Esophagus muscularis mucosa (tissue), 4 donors: Measurements from ENCODE around the gene SENP1. TPM values are rescaled to one million over a fixed set of nuclear protein-coding genes. Genes with fewer than 3 reads are reported as not detected.

Source experiments
- DNase-seq: peaks from one replicate; pipeline ENCODE4 v3.0.0-alpha.2; 2017; ENCODE audit errors: extremely low spot score
- H3K27ac ChIP-seq, 4 donors: fragments of 200-600 bp; sonication (generic); replicated peaks in 1 of 4; 1 replicate in 3 of 4; 2 replicates in 1 of 4; pipeline ENCODE4 v1.5.1; 2016 to 2019; ENCODE audit warnings: mild to moderate bottlenecking in 1 of 4
- H3K27me3 ChIP-seq, 4 donors: fragments of 200-600 bp; sonication (generic); one replicate each; pipeline versions ENCODE4 v1.5.1 to v1.6.0; 2016 to 2019
- H3K36me3 ChIP-seq, 4 donors: fragments of 200-600 bp; sonication (generic); one replicate each; pipeline ENCODE4 v1.5.1; 2016 to 2019
- H3K4me1 ChIP-seq, 4 donors: fragments of 200-600 bp; sonication (generic); one replicate each; pipeline ENCODE4 v1.5.1; 2016 to 2019
- H3K4me3 ChIP-seq, 4 donors: fragments of 200-600 bp; sonication (generic); 1 replicate in 2 of 4; 2 replicates in 2 of 4; pipeline ENCODE4 v1.5.1; 2016 to 2019; ENCODE audit warnings: mild to moderate bottlenecking in 4 of 4, moderate library complexity in 1 of 4
- H3K9me3 ChIP-seq, 4 donors: fragments of 200-600 bp; sonication (generic); 1 replicate in 3 of 4; 2 replicates in 1 of 4; pipeline ENCODE4 v1.5.1; 2016 to 2019
- CTCF ChIP-seq, 3 experiments: fragments of 200-600 bp in 2 of 3; fragments of 450-650 bp in 1 of 3; sonication (generic) in 2 of 3; IDR thresholded peaks; one replicate each; pipeline ENCODE4 v1.5.1; 2017 to 2019; ENCODE audit warnings: antibody characterized with exemption in 3 of 3, mild to moderate bottlenecking in 2 of 3, moderate library complexity in 1 of 3
- EP300 ChIP-seq: sonication (generic); formaldehyde crosslinking; IDR thresholded peaks from one replicate; pipeline ENCODE4 v1.6.1; 2017; ENCODE audit warnings: antibody characterized with exemption
- POLR2A ChIP-seq: fragments of 450-650 bp; IDR thresholded peaks from one replicate; pipeline ENCODE4 v1.6.1; 2017; ENCODE audit warnings: antibody characterized with exemption, moderate library complexity, mild to moderate bottlenecking, low read depth
- POLR2AphosphoS5 ChIP-seq, 2 donors: sonication (generic); formaldehyde crosslinking; IDR thresholded peaks; one replicate each; pipeline ENCODE4 v1.6.1; 2017; ENCODE audit warnings: antibody characterized with exemption in 2 of 2
- WGBS: methylation state at CpG from one replicate; pipeline ENCODE4 v1.1.5; 2018; 5-methylcytosine and 5-hydroxymethylcytosine counted together
- intact Hi-C: fragments of 100-400 bp; cut with DNase I; formaldehyde crosslinking; loops from one replicate; pipeline ENCODE4 v1.15.1; 2023
- total RNA-seq, 4 donors: library from RNA; depleted of rRNA; stranded (reverse); fragments of >200 nt; gene quantifications; one replicate each; pipeline versions ENCODE4 v1.1.0 to v1.2.1, GENCODE V29; 2016

The SENP1 gene
- total RNA-seq, 4 donors from 2014 or later, result 12.9 to 19.2 (median 14.3) TPM

GRCh38 chr12:48015954-48016353 lies 89.9 kb downstream of the SENP1 start:
- Histone ChIP-seq H3K36me3 (no peaks in the 10 kb centered on the region), H3K27ac (no peak overlapping the region), H3K4me3 (no peak overlapping the region), H3K27me3 (peaks cover 0 to 45% (median 2%) of the 10 kb centered on the region in 4 donors), H3K9me3 (no peaks in the 10 kb centered on the region), H3K4me1 (no peaks in the 10 kb centered on the region)
- no peak for DNase-seq
- intact Hi-C loops, result no loop called here
- TF ChIP-seq POLR2A (no peak), CTCF (IDR thresholded peaks at IDR 0.05) (no peak), POLR2AphosphoS5 (IDR thresholded peaks at IDR 0.05) (no peak), EP300 (no peak)
- WGBS, result 89% methylated on average over 7 of the region's 7 CpGs

- H3K4me3 ChIP-seq, result no peak overlapping the region
- TF ChIP-seq POLR2A, result no peak
- TF ChIP-seq POLR2AphosphoS5 (IDR thresholded peaks at IDR 0.05), result no peak
- no peak for TF ChIP-seq EP300
- TF ChIP-seq CTCF (IDR thresholded peaks at IDR 0.05), result no peak
- no peak for DNase-seq
Observed at GRCh38 chr12:48015129-48015528, 90.8 kb downstream of the SENP1 start.

GRCh38 chr12:48013287-48013686 lies 92.6 kb downstream of the SENP1 start:
- intact Hi-C loops, result no loop called here
- TF ChIP-seq EP300 (no peak), POLR2AphosphoS5 (IDR thresholded peaks at IDR 0.05) (no peak), POLR2A (no peak), CTCF (IDR thresholded peaks at IDR 0.05) (no peak)
- no peaks in the 10 kb centered on the region for H3K36me3 ChIP-seq
- no peaks in the 10 kb centered on the region for H3K4me1 ChIP-seq
- peaks cover 0 to 59% (median 2%) of the 10 kb centered on the region in 4 donors for H3K27me3 ChIP-seq
- WGBS, result 64% methylated on average over 2 of the region's 2 CpGs
- no peak for DNase-seq
- no peaks in the 10 kb centered on the region for H3K9me3 ChIP-seq
- H3K27ac ChIP-seq, result no peak overlapping the region
- no peak overlapping the region for H3K4me3 ChIP-seq

More at GRCh38 chr12:48015129-48015528, 90.8 kb downstream of the SENP1 start:
- intact Hi-C loops, result no loop called here
- Histone ChIP-seq H3K27me3 (peaks cover 0 to 51% (median 2%) of the 10 kb centered on the region in 4 donors), H3K9me3 (no peaks in the 10 kb centered on the region), H3K4me1 (no peaks in the 10 kb centered on the region), H3K27ac (no peak overlapping the region), H3K36me3 (no peaks in the 10 kb centered on the region)
- WGBS, result 67% methylated on average over 1 of the region's 1 CpG

GRCh38 chr12:48012070-48012469 lies 93.8 kb downstream of the SENP1 start:
- no peak overlapping the region for H3K4me3 ChIP-seq
- TF ChIP-seq POLR2A (no peak), POLR2AphosphoS5 (IDR thresholded peaks at IDR 0.05) (no peak), CTCF (IDR thresholded peaks at IDR 0.05) (no peak), EP300 (no peak)
- WGBS, result 78% methylated on average over 8 of the region's 8 CpGs
- H3K27ac ChIP-seq, result no peak overlapping the region
- no peaks in the 10 kb centered on the region for H3K4me1 ChIP-seq
- intact Hi-C loops, result no loop called here
- no peaks in the 10 kb centered on the region for H3K9me3 ChIP-seq
- H3K36me3 ChIP-seq, result no peaks in the 10 kb centered on the region
- DNase-seq, result no peak
- H3K27me3 ChIP-seq, result peaks cover 0 to 59% (median 2%) of the 10 kb centered on the region in 4 donors

- H3K9me3 ChIP-seq, result no peaks in the 10 kb centered on the region
- no peak overlapping the region for H3K4me3 ChIP-seq
- intact Hi-C loops, result no loop called here
- no peaks in the 10 kb centered on the region for H3K36me3 ChIP-seq
- 58% methylated on average over 5 of the region's 7 CpGs for WGBS
- no peak overlapping the region for H3K27ac ChIP-seq
- no peak for DNase-seq
- H3K27me3 ChIP-seq, result peaks cover 0 to 61% (median 6%) of the 10 kb centered on the region in 4 donors
- TF ChIP-seq CTCF (IDR thresholded peaks at IDR 0.05) (no peak), POLR2A (no peak), POLR2AphosphoS5 (IDR thresholded peaks at IDR 0.05) (no peak), EP300 (no peak)
- H3K4me1 ChIP-seq, result peaks cover 0 to under 1% (median 0%) of the 10 kb centered on the region in 4 donors
Observed at GRCh38 chr12:48010366-48010970, 95.4 kb downstream of the SENP1 start.
